IMR-90 (cell line): ENCODE results near the gene SYTL2. TPM values are rescaled to one million over a fixed set of nuclear protein-coding genes. Genes with fewer than 3 reads are reported as not detected.

Experiments
- ATAC-seq: fragments of 200-7000 bp; cut with Tn5 transposase; 2 replicates; pipeline ENCODE4 v1.9.1; 2020; ENCODE audit warnings: low read depth, mild to moderate bottlenecking, moderate library complexity
- BruUV-seq: library from RNA; stranded (reverse); fragments of 400-500 nt; replicated peaks from 2 replicates; lab custom pipeline; 2021; lab: Mats Ljungman, UMichigan
- CTCF ChIA-PET: fragments of 300-600 bp; formaldehyde crosslinking; extraction: SDS; loops from one replicate; lab custom pipeline; 2021; ENCODE audit warnings: antibody characterized with exemption; lab: Yijun Ruan, JAX
- POLR2A ChIA-PET: fragments of 300-600 bp; sonication (Branson Sonifier 250); formaldehyde crosslinking; loops from one replicate; lab custom pipeline; 2022; ENCODE audit warnings: antibody characterized with exemption; ENCODE audit not compliant: unreplicated experiment; lab: Charles Lee
- DNase-seq: peaks from one replicate; pipeline ENCODE4 v3.0.0; 2013
- H2AFZ ChIP-seq: replicated peaks from 2 replicates; pipeline ENCODE3; 2013; ENCODE audit warnings: low read length, mild to moderate bottlenecking; ENCODE audit not compliant: poor library complexity
- H2AK5ac ChIP-seq: 2 replicates; pipeline ENCODE4 v1.6.1; 2013; ENCODE audit warnings: low read depth, low read length, inconsistent platforms
- H2AK9ac ChIP-seq: replicated peaks from 2 replicates; pipeline ENCODE3; 2013; ENCODE audit warnings: mild to moderate bottlenecking, low read depth, low read length, moderate library complexity; ENCODE audit not compliant: poor library complexity
- H2BK120ac ChIP-seq: 2 replicates; pipeline ENCODE4 v1.6.1; 2013; ENCODE audit warnings: low read depth, low read length, inconsistent platforms
- H2BK15ac ChIP-seq: 3 replicates; pipeline ENCODE4 v1.6.1; 2013; ENCODE audit warnings: low read depth, low read length, inconsistent platforms
- H2BK20ac ChIP-seq: 2 replicates; pipeline ENCODE4 v1.6.1; 2013; ENCODE audit warnings: low read depth, mild to moderate bottlenecking, inconsistent platforms, low read length, moderate library complexity
- H2BK5ac ChIP-seq: 2 replicates; pipeline ENCODE4 v1.6.1; 2013; ENCODE audit warnings: mild to moderate bottlenecking, low read depth, low read length, inconsistent platforms; ENCODE audit not compliant: poor library complexity, severe bottlenecking
- H3K14ac ChIP-seq: replicated peaks from 2 replicates; pipeline ENCODE4 v1.6.1; 2013; ENCODE audit warnings: low read depth, low read length, inconsistent platforms
- H3K18ac ChIP-seq: 2 replicates; pipeline ENCODE4 v1.6.1; 2013; ENCODE audit warnings: low read depth, low read length, control low read depth
- H3K23ac ChIP-seq: 2 replicates; pipeline ENCODE4 v1.6.1; 2013; ENCODE audit warnings: low read depth, low read length, inconsistent platforms
- H3K27ac ChIP-seq: 2 replicates; pipeline ENCODE4 v1.5.1; 2013; ENCODE audit warnings: mild to moderate bottlenecking, control low read depth, low read length; ENCODE audit not compliant: insufficient read depth
- H3K27me3 ChIP-seq: 2 replicates; pipeline ENCODE4 v1.6.1; 2013; ENCODE audit warnings: low read length; ENCODE audit not compliant: control insufficient read depth, insufficient read depth
- H3K36me3 ChIP-seq: 2 replicates; pipeline ENCODE4 v1.6.1; 2013; ENCODE audit warnings: low read length, mixed read lengths; ENCODE audit not compliant: control insufficient read depth, insufficient read depth
- H3K4ac ChIP-seq: 2 replicates; pipeline ENCODE4 v1.6.1; 2013; ENCODE audit warnings: low read depth, low read length, inconsistent platforms
- H3K4me1 ChIP-seq: 2 replicates; pipeline ENCODE4 v1.6.1; 2013; ENCODE audit warnings: low read length, mixed read lengths; ENCODE audit not compliant: control insufficient read depth, insufficient read depth
- H3K4me2 ChIP-seq: 2 replicates; pipeline ENCODE4 v1.6.1; 2013; ENCODE audit warnings: low read depth, mild to moderate bottlenecking, control low read depth, low read length, moderate library complexity
- H3K4me3 ChIP-seq: 2 replicates; pipeline ENCODE4 v1.5.1; 2013; ENCODE audit warnings: low read depth, mild to moderate bottlenecking, control low read depth, low read length, moderate library complexity; ENCODE audit not compliant: insufficient read depth
- H3K56ac ChIP-seq: 2 replicates; pipeline ENCODE4 v1.6.1; 2013; ENCODE audit warnings: low read length, inconsistent platforms; ENCODE audit not compliant: insufficient read depth; ENCODE audit errors: extremely low read depth
- H3K79me1 ChIP-seq, 2 experiments: 2 replicates each; pipeline ENCODE4 v1.6.1; 2013; ENCODE audit warnings: low read length in 2 of 2, inconsistent platforms in 1 of 2, low read depth in 1 of 2
- H3K9ac ChIP-seq: 2 replicates; pipeline ENCODE4 v1.6.1; 2013; ENCODE audit warnings: low read depth, low read length, control low read depth
- H3K9me1 ChIP-seq: 2 replicates; pipeline ENCODE4 v1.6.1; 2013; ENCODE audit warnings: low read length, inconsistent platforms; ENCODE audit not compliant: insufficient read depth
- H3K9me3 ChIP-seq: 2 replicates; pipeline ENCODE4 v1.6.1; 2013; ENCODE audit warnings: low read length; ENCODE audit not compliant: control insufficient read depth, insufficient read depth
- H4K20me1 ChIP-seq: 2 replicates; pipeline ENCODE4 v1.6.1; 2013; ENCODE audit warnings: low read length, inconsistent platforms; ENCODE audit not compliant: insufficient read depth
- H4K5ac ChIP-seq: 2 replicates; pipeline ENCODE4 v1.6.1; 2013; ENCODE audit warnings: mild to moderate bottlenecking, low read depth, low read length, control low read depth
- H4K8ac ChIP-seq, 2 experiments: 2 replicates each; pipeline ENCODE4 v1.6.1; 2013; ENCODE audit warnings: low read depth in 2 of 2, low read length in 2 of 2, control low read depth in 1 of 2, inconsistent platforms in 1 of 2
- H4K91ac ChIP-seq: 2 replicates; pipeline ENCODE4 v1.6.1; 2013; ENCODE audit warnings: low read depth, low read length, inconsistent platforms; ENCODE audit not compliant: insufficient read depth
- BHLHE40 ChIP-seq: fragments of 150-350 bp; IDR thresholded peaks from 2 replicates; pipeline ENCODE4 v1.6.1; 2016; ENCODE audit warnings: mild to moderate bottlenecking, low read depth, low read length
- ELK1 ChIP-seq: fragments of 150-350 bp; IDR thresholded peaks from 2 replicates; pipeline ENCODE4 v1.6.1; 2016; ENCODE audit warnings: low read depth, mild to moderate bottlenecking, low read length, moderate library complexity, borderline replicate concordance
- FOS ChIP-seq: fragments of 150-350 bp; IDR thresholded peaks from 2 replicates; pipeline ENCODE4 v1.6.1; 2016; ENCODE audit warnings: low read depth, low read length
- MXI1 ChIP-seq: IDR thresholded peaks from 2 replicates; pipeline ENCODE4 v1.6.1; 2012; ENCODE audit warnings: low read depth, mild to moderate bottlenecking, low read length, moderate library complexity, borderline replicate concordance
- NFE2L2 ChIP-seq: fragments of 150-350 bp; IDR thresholded peaks from 2 replicates; pipeline ENCODE4 v1.6.1; 2016; ENCODE audit warnings: low read depth, mild to moderate bottlenecking, low read length
- WGBS, 2 experiments: methylation state at CpG; one replicate each; pipeline versions ENCODE4 v1.1.5 to v1.1.7; 2013; ENCODE audit warnings: missing lambda C conversion rate in 2 of 2; ENCODE audit not compliant: insufficient read length in 1 of 2; ENCODE audit errors: extremely low coverage in 2 of 2; 5-methylcytosine and 5-hydroxymethylcytosine counted together
- dilution Hi-C: fragments of 300-500 bp; cut with HindIII; formaldehyde crosslinking; loops from one replicate; pipeline ENCODE4 v1.14.3; 2018; ENCODE audit warnings: low sequenced_read_pairs; ENCODE audit not compliant: unreplicated experiment
- in situ Hi-C: fragments of 300-500 bp; cut with MboI; formaldehyde crosslinking; loops from 3 replicates; pipeline ENCODE4 v1.14.3; 2019; ENCODE audit warnings: low sequenced_read_pairs, inconsistent platforms, mixed read lengths
- intact Hi-C: fragments of 100-400 bp; cut with micrococcal nuclease; formaldehyde crosslinking; loops from 2 replicates; pipeline ENCODE4 v1.10.0; 2022
- polyA plus RNA-seq, 3 experiments: library from polyadenylated mRNA; depleted of rRNA; stranded (reverse); fragments of >200 nt; gene quantifications; 2 replicates each; pipeline ENCODE4 v1.2.3, GENCODE V29; 2012; ENCODE audit warnings: low replicate concordance in 1 of 3
- total RNA-seq: library from RNA; depleted of rRNA; stranded (reverse); fragments of >200 nt; gene quantifications from 2 replicates; pipeline ENCODE4 v1.2.3, GENCODE V29; 2012
- TF ChIP-seq, protein P1 (sequence below): fragments of 150-350 bp; IDR thresholded peaks from 2 replicates; pipeline ENCODE4 v1.6.1; 2017; ENCODE audit warnings: mild to moderate bottlenecking, antibody characterized with exemption, low read length, low read depth

SYTL2 gene
- total and polyA plus RNA-seq, 2 of the 4 experiments (the other 2 are of a cell fraction): 45.2 to 70.0 TPM

DNA sequence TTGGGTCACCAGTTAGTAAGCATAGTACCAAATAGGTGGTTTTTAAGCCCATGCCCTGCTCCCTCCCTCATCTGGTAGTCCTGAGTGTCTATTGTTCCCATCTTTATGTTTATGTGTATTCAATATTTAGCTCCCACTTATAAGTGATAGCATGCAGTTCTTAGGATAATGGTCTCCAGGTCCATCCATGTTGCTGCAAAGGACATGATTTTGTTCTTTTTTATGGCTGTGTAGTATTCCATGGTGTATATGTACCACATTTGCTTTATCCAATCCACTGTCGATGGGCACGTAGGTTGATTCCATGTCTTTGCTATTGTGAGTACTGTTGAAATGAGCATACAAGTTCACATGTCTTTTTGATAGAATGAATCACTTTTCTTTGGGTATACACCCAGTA is 18.2 kb upstream of the SYTL2 start:
- Histone ChIP-seq H4K91ac (no peak overlapping the region), H2BK120ac (no peak overlapping the region), H3K36me3 (no peaks in the 10 kb centered on the region), H3K56ac (no peak overlapping the region), H3K4ac (no peak overlapping the region), H2BK15ac (no peak overlapping the region; the same call in 2 of the 3 replicates), H3K79me1 (peaks cover 0 to 12% of the 10 kb centered on the region in 2 experiments; a peak in 2 of 4 replicates), H4K8ac (peak overlapping the region in 1 of 2 experiments; percentile 13; a peak in 2 of 4 replicates), H3K4me2 (no peak overlapping the region), H2AK5ac (no peak overlapping the region), H2BK5ac (no peak overlapping the region), H3K27me3 (no peaks in the 10 kb centered on the region), H3K4me1 (peaks cover 23% of the 10 kb centered on the region), H2BK20ac (no peak overlapping the region), H3K9ac (no peak overlapping the region), H4K20me1 (peaks cover 4% of the 10 kb centered on the region; the same call in 1 of the 2 replicates), H3K14ac (no peak overlapping the region), H3K23ac (no peak overlapping the region), H3K18ac (no peak overlapping the region), H2AFZ (no peak overlapping the region), H4K5ac (no peak overlapping the region), H3K4me3 (no peak overlapping the region), H3K9me3 (no peaks in the 10 kb centered on the region), H3K9me1 (peaks cover 23% of the 10 kb centered on the region), H3K27ac (no peak overlapping the region), H2AK9ac (no peak overlapping the region)
- POLR2A ChIA-PET: no interaction called here
- dilution Hi-C loops (no loop called here), intact Hi-C loops (loop anchor here (2.0 kb wide), 2 partner anchors 110 to 134 kb away; no protein-coding TSS in a partner anchor), in situ Hi-C loops (loop anchor here (10.0 kb wide), 1 partner anchor 144 kb away; the partner anchor contains the start of gene CCDC89)
- TF ChIP-seq ELK1: no peak
- no peak for TF ChIP-seq FOS
- TF ChIP-seq, protein P1, sequence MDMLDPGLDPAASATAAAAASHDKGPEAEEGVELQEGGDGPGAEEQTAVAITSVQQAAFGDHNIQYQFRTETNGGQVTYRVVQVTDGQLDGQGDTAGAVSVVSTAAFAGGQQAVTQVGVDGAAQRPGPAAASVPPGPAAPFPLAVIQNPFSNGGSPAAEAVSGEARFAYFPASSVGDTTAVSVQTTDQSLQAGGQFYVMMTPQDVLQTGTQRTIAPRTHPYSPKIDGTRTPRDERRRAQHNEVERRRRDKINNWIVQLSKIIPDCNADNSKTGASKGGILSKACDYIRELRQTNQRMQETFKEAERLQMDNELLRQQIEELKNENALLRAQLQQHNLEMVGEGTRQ: no peak
- TF ChIP-seq NFE2L2: no peak
- TF ChIP-seq BHLHE40: no peak
- TF ChIP-seq MXI1: no peak
- DNase-seq (no peak), ATAC-seq (no peak)
- no CpG with 5 or more reads among the region's 2 CpGs for WGBS, 2 experiments
- CTCF ChIA-PET: no interaction called here
- no TSS peak for BruUV-seq
